Posterior vena cava (tissue), 2 donors: Measurements from ENCODE around the gene PKD1. TPM values are rescaled to one million over a fixed set of nuclear protein-coding genes. Genes with fewer than 3 reads are reported as not detected.

Experiments
- DNase-seq: peaks from one replicate; pipeline ENCODE4 v3.0.0-alpha.2; 2020; ENCODE audit warnings: low spot score
- intact Hi-C, 2 donors: fragments of 100-400 bp; cut with DNase I; formaldehyde crosslinking; loops; one replicate each; pipeline versions ENCODE4 v1.14.1 to v1.14.2; 2022 to 2023
- total RNA-seq, 2 donors: library from RNA; stranded (reverse); fragmentation: NEBNext Ultra II Directional; extraction: Animal tissue kit (Norgen Biotek cat#: 25700); gene quantifications; one replicate each; pipeline ENCODE4 v1.2.1, GENCODE V29; 2021
- donor health status: DM: yes; HTN: yes; CAD: no.
- donor health status: DM: yes; HTN: yes; CAD: no.

The PKD1 gene
- total RNA-seq, 2 donors from 2014 or later, result 177 to 181 TPM

DNA sequence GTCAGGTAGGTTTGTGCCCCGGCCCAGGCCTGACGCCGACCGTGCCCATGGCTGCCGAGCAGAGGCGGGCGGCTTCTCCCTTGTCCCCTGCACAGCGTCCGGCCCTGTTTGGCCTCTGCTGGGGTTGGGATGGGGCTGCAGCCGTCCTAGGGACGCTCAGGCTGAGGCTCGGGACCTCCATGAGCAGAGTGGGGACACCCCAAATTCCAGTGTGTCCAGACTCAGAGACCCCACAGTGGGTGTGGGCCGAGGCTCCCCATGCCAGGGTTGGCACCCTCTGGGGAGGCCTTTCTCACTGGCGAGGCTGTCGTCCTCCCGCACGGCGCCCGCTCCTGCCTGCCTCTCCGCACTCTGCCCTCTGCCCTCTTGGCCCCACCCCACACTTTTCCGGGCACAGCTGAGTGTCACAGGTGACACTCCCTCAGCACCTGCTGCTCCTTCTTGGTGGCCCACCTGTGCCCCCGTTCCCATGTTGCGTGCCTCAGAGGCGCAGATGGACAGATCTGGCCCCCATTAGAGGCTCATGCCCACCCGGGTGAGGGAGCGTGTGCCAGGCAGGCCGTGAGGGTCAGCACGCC, 36.0 kb upstream of the PKD1 start:
- no peak for DNase-seq
- intact Hi-C loops, result no loop called here

DNA sequence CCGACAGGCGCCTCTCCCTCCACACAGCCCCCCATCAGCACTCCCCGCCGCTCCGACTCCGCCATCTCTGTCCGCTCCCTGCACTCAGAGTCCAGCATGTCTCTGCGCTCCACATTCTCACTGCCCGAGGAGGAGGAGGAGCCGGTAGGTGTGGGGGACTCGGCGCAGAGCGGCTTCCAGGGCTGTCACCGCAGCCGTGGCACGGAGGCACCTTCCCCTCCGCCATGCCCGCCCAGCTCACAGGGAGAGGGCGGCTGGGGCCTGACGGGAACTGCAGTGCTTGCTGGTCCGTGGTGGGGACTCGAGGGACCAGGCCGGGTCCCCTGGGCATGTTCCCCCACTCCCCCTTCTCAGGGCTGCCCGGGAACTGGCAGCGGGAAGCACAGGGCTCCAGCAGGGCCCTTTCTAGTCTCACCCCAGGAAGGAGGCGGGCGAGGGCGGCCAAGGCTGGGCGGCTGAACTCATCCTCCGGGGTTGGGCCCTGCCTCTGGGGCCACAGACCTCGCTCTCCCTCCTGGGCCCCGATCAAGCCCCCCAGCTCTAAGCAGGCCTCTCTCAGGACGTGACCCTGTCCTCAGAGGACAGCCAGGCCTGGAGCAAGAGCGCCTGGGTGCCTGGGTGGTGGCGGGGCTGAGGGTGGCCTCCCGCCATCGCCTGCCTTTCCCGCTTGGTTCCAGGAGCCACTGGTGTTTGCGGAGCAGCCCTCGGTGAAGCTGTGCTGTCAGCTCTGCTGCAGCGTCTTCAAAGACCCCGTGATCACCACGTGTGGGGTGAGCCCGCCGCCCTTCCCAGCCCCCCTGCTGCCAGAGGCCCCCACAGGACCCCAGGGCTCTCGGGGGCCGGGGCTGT, 35.1 kb upstream of the PKD1 start:
- DNase-seq, result no peak
- intact Hi-C loops, result no loop called here

DNA sequence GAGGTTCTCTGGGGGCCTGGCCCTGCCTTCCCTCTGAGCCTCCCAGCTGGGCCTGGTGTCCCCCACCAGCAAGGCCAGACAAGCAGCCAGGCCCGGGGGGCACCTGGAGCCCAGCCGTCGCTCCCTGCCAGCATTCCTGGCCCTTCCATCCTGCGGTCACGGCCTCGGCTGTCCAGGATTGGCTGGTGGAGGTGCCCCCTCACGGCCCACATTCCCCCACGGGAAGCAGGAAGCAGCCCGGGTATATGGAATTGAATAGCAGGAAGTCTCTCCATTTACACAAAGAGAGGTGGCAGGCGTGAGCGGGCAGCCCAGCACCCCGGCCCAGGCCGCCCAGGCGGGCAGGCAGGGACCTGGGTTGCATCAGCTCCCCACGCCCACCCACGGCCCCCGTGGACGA, 34.4 kb upstream of the PKD1 start:
- no peak for DNase-seq
- intact Hi-C loops, result no loop called here

DNA sequence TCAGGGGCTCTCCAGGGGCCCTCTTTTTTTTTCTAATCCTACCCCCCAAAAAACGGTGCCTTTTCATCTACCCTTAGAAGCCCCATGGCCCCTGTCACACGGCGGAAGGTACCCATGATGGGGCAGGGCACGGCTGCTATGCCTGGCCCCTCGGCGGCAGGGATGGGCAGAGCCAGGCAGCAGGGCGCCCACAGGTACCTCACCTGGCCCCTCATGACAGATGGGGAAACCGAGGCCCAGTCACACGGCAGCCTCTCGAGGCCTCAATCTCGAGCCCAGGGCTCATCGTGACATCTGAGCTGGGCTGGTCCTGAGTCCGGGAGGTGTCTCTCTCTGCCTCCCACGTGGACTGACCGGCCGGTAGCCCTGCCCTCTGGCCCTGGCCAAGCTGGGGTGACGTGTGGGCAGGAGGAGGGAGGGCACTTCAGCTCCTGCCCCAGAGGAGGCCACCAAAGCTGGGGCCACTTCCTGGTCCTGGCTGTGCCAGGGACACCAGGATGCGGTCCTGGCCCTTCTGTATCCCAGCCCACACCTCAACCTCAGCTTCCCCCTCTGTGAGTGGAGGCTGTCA, 31.5 kb upstream of the PKD1 start:
- intact Hi-C loops, result loop anchor here in 1 of 2 donors (10.0 kb wide), 1 partner anchor 108 kb away; no protein-coding TSS in a partner anchor

DNA sequence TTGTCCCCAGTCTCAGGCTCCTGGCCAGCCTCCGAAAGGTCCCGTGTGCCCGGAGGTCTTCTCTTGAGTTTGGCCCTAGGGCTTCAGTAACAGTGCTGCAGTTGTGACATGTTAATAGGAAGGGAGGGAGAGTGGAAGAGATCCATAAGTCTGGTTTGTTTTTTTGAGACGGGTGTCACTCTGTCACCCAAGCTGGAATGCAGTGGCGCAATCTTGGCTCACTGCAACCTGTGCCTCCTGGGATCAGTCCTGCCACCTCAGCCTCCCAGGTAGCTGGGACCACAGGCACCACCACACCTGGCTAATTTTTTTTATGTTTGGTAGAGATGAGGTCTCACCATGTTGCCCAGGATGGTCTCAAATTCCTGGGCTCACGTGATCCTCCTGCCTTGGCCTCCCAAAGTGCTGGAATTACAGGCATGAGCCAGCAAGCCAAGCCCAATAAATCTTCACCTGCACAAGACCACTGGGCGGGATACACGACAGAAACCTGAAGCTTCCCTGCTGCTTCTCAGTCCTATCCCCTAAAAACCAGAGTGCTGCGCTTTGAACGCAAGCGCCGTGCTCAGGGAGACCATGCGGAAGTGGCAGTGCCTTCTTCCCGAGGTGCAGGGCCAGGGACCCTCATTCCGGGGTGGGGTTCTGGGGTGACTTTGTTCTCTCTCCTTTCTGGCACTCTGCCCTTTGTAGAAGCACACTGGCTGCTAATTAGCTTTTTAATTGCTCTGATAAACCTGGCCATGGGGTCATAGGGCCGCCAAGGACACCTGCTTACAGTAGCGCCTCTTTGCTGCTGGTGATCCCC, 30.8 kb upstream of the PKD1 start:
- no peak for DNase-seq
- intact Hi-C loops, result loop anchor here in 1 of 2 donors (10.0 kb wide), 1 partner anchor 108 kb away; no protein-coding TSS in a partner anchor

More for the DNA sequence above, 31.5 kb upstream of the PKD1 start:
- no peak for DNase-seq

DNA sequence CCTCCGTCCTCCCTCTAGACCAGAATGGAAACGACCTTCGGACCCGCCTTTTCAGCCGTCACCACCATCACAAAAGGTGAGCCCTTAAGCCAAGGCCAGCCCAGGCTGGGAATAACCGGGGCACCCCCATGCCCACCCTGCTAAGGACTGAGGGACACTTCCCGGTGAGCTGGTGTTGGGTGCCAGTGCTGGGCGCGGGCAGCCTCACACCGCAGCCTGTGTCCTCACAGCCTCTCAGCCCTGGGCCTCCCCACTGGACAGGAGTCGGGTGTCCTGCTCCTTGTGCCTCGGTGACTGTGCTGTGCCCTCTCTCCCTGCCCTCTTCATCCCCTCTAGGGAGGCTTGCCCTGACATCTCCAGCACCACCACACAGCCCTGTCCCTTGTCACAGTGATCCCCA, 30.2 kb upstream of the PKD1 start:
- DNase-seq, result no peak
- intact Hi-C loops, result loop anchor here in 1 of 2 donors (10.0 kb wide), 1 partner anchor 109 kb away; no protein-coding TSS in a partner anchor

DNA sequence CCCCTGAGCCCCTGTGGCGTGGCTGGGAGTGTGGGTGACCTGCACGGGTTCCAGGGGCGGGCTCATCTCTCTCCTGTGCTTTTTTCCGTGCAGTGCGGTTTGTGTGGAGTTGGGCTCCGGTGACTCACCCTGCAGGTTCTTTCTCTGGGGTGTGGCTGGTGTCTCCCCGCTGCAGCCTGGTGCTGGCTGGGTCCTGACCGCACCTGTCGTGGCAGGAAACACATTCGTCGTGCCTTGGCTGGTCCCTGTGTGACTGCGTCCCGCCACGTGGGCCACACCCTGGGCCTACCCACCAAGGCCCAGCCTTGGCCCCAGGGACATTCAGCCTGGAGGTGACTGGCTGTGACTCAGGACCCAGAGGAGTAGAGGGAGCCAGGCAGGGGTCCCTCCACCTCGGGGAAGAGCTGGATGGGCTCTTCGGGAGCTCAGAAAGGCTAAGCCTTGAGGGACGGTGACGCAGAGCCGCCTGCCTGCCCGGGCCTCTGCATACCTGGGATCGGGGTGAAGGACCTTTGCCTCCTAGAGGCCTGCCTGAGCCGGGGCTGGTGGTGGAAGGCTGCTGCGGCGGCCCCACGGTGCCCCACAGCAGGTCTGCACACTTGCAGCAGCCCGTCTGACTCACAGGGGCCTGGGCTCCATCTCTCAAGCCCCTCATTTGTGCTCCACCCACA, 27.6 kb upstream of the PKD1 start:
- intact Hi-C loops, result loop anchor here in 1 of 2 donors (10.0 kb wide), 1 partner anchor 111 kb away; no protein-coding TSS in a partner anchor

DNA sequence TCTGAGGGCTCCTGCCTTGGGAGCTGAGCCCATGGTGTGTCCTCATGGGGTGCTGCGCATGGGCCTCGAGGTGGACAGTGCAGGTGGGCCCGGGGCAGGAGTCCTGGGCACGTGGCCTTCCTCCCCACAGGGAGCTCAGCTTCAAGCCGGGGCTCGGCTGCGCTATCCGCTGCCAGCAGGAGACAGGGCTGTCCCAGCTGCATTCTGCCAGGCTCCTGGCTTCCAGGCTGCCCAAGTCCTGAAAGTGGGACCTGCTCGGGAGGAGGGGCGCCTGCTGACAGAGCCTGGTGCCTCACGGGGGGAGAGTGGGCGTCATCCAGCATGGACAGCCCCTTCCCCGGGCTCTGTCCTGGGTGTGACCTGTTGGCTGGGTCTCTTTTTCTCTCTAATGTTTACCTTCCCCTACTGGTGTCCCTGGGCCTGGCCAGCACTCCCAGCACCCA, 27.0 kb upstream of the PKD1 start:
- no peak for DNase-seq
- intact Hi-C loops, result loop anchor here in 1 of 2 donors (10.0 kb wide), 1 partner anchor 112 kb away; no protein-coding TSS in a partner anchor

More for the DNA sequence above, 27.6 kb upstream of the PKD1 start:
- DNase-seq, result no peak

DNA sequence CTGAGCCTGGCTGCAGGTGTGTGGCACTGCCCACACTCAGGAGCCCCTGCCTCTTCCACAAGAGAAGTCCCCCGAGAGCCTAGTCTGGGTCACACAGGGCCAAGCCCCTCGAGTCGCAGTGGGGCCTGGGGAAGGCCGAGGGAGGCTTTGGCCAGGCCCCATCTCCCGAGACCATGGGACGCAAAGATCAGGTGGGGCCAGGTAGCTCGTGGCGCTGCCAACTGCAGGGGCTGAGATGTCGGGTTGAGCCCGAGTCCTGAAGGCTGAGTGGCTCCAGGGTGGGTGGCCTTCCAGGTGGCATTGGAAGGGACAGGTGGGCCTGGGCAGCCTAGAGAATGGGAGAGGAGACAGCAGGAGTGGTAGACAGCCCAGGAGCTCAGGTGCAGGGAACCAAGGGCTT, 26.2 kb upstream of the PKD1 start:
- no peak for DNase-seq
- intact Hi-C loops, result loop anchor here in 1 of 2 donors (10.0 kb wide), 1 partner anchor 113 kb away; no protein-coding TSS in a partner anchor

DNA sequence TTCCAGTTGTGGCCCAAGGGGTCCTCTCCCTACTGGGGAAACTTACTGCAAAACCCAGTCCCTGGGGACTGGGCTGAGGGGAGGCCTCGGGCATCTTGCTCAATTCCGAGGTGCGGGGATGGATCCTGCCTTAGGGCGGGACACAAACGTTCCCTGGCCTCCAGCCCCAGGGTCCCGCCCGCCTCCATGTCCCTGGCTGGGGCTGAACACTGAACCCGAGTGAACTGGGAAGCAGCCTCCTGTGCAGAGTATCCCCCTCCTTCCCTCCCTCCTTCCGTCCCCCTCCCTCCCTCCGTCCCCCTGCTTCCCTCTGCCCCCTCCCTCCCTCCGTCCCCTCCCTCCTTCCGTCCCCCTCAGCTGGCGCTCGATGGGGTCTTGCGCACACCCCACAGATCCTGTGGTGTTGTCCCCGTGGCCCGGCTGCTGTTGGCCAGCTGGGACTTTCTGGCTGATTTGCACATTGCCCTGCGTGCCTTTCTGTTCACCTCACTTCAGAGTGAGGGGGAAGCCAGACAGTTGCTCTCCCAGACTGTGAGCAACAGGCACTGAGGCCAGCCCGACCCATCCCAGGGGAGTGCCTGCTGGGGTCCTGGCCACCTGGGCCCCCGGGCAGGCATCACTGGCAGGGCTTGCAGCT, 25.3 kb upstream of the PKD1 start:
- peak; percentile 91 for DNase-seq
- intact Hi-C loops, result loop anchor here in 1 of 2 donors (10.0 kb wide), 1 partner anchor 114 kb away; no protein-coding TSS in a partner anchor

DNA sequence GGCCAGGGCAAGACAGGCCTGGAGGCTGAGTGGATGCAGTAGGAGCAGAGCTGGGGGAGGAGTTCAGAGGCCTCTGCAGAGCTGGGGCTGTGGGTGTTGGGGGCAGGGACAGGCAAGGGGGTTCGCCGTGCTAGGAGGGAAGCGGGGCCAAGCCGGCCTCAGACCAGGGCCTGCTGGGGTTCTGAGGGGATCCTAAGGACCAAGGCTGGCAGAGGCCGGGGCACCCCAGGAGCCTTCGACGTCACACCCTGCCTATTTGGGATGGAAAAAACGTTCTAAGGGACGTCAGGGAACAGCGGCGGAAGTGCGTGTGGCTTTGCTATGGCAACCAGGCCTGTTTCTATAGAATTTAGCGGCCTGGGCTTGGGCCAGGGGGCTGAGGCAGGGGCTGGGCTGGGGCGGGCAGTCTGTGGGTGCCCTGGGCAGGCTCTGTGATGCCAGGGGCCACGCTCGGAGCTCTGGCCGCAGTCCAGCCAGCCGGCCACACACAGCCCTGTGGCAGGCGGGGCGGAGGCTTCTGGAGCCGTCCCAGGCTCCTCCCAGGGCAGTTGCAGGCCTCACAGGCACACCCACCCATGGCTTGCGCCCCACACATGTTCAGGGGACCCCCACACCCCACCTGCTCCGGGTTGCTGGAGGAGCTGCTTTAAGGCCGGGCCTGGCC, 23.6 kb upstream of the PKD1 start:
- intact Hi-C loops, result no loop called here

DNA sequence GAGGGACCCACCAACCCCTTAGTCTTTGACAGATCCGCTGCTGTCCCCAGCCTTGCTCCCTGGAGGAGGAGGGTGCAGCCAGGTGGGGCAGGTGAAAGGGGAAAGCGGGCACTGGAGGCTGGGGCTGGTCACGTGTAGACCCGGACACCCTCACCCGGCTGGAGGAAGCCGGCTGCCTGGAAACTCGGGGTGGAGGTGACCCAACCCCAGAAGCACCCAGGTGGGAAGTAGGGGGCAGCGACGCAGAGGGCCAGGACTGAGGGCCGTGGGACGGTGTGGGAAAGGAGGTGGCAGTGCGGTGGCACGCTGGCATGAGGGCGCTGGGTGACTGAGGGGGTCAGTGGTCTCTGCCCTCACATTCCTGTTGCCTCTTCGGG, 22.6 kb upstream of the PKD1 start:
- intact Hi-C loops, result no loop called here
- no peak for DNase-seq

More for the DNA sequence above, 23.6 kb upstream of the PKD1 start:
- DNase-seq, result peak; percentile 92

DNA sequence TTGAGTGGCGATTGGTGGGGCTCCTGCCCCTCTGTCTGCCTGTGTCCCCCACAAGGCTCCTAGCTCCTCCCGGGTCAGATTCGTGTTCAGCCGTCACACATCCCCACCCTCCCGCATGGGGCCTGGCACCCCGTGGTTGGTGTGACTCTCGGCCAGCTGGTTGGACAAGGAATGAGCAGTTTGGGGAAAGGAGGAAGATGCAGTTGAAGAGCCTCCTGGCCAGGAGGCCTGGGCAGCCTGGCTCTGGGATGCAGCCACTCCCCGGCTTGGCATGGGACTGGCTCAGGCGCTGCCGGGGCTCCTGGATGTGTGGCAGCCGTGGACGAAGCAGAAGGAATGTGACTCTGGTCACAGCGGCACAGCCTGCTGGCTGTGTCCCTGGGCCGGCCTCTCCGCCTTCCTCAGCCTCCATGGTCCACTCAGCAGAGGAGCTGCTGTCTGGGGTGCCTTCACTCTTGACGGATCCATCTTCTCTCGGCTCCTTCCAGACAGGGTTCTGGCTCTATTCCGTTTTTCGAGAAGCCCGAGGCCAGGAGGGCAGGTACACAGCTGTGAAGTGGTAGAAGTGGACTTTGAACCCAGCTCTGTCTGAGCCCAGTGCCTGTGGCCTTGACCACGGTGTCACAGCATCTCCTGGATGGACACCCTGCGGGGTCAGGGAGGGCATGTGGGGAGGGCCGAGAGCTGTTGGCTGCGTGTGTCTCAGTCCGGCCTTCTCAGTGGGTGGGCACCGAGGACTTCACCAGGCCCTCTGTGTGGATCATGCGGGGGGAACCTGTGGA, 22.0 kb upstream of the PKD1 start:
- no peak for DNase-seq
- intact Hi-C loops, result no loop called here

DNA sequence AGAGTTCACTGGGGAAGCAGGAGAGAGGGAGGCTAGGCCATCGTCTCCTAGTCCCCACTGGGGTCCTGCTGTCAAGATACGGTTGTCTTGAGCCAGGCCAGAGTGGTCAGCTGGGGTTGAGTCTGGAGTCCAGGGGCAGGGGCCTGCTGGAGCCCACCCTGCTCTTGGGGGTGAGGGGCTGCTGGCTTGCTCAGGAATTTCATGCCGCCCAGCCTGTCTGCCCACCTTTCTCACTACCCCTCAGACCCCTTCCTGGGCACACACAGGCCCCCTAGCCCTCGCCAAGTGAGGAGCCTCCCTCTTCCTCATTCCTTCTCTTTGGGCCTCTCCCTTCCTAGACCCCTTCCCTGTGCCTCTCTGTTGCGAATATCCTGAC, 21.1 kb upstream of the PKD1 start:
- intact Hi-C loops, result no loop called here

DNA sequence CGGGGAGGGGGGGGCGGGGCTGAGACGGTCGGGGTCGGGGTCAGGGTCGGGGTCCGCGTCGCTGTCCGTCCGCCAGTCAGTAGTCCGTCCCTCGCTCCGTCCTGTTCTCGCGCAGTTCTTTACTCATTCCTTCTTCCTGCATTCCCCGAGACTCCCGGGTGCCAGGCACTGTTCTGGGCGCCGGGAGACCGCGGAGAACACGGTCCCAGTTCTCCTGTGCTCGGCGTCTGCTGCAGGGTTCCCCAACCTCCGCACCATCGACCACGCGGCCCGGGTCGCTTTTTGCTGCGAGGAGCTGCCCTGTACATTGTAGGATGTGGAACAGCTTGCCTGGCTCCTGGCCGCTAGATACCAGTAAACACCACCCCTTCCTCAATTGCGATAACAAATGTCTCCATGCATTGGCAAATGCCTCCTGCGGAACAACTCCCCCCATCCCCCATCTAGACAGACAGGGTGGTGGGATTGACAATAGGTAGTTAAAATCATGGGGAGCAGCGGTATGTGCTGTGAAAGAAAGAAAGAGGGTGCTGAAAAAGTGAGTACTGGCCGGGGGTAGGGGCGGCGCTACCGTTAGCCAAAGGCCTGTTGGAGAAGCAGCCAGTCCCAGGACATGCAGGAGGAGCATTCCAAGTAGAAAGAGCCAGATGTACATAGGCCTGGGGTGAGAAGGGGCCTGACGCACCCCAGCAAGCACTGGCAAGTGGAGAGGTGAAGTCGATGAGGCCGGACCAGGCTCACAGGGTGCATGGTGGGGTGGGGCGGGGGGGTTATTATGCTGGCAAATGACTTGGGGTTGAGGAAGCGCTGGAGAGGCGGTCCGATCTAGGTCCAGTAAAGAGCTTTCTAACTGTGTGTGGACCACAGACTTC, 20.5 kb upstream of the PKD1 start:
- intact Hi-C loops, result no loop called here
- no peak for DNase-seq

More for the DNA sequence above, 21.1 kb upstream of the PKD1 start:
- no peak for DNase-seq
